Left ventricle myocardium inferior (tissue), 1 donor: ENCODE data around the gene POLR2A. TPM values are rescaled to one million over a fixed set of nuclear protein-coding genes. Genes with fewer than 3 reads are reported as not detected.

Experiments used
- DNase-seq: peaks from one replicate; pipeline ENCODE4 v3.0.0-alpha.2; 2020
- H3K27ac ChIP-seq: fragments of 200-600 bp; replicated peaks from 2 replicates; pipeline ENCODE4 v1.8.0; 2021
- H3K27me3 ChIP-seq: fragments of 200-600 bp; 2 replicates; pipeline ENCODE4 v1.8.0; 2021; ENCODE audit warnings: low read depth
- H3K36me3 ChIP-seq: fragments of 200-600 bp; 2 replicates; pipeline ENCODE4 v1.8.0; 2021
- H3K4me1 ChIP-seq: fragments of 200-600 bp; 2 replicates; pipeline ENCODE4 v1.8.0; 2021
- H3K4me3 ChIP-seq: fragments of 200-600 bp; 2 replicates; pipeline ENCODE4 v1.8.0; 2021; ENCODE audit warnings: mild to moderate bottlenecking, moderate library complexity
- H3K9me3 ChIP-seq: fragments of 200-600 bp; replicated peaks from 2 replicates; pipeline ENCODE4 v1.8.0; 2021
- intact Hi-C: fragments of 100-400 bp; cut with micrococcal nuclease; formaldehyde crosslinking; loops from one replicate; pipeline ENCODE4 v1.11.0; 2022
- total RNA-seq: library from RNA; stranded (reverse); fragmentation: NEBNext Ultra II Directional; extraction: Animal tissue kit (Norgen Biotek cat#: 25700); gene quantifications from one replicate; pipeline ENCODE4 v1.2.1, GENCODE V29; 2021
- TF ChIP-seq, protein P1 (sequence below): fragments of 200-600 bp; IDR thresholded peaks from 2 replicates; pipeline ENCODE4 v1.8.0; 2021; ENCODE audit warnings: antibody characterized with exemption, mild to moderate bottlenecking, borderline replicate concordance
- donor health status: DM: no; HTN: yes; CAD: no; lungs with severe emphysema.

The POLR2A gene
- total RNA-seq, 1 donor from 2014 or later: 38.7 TPM

DNA sequence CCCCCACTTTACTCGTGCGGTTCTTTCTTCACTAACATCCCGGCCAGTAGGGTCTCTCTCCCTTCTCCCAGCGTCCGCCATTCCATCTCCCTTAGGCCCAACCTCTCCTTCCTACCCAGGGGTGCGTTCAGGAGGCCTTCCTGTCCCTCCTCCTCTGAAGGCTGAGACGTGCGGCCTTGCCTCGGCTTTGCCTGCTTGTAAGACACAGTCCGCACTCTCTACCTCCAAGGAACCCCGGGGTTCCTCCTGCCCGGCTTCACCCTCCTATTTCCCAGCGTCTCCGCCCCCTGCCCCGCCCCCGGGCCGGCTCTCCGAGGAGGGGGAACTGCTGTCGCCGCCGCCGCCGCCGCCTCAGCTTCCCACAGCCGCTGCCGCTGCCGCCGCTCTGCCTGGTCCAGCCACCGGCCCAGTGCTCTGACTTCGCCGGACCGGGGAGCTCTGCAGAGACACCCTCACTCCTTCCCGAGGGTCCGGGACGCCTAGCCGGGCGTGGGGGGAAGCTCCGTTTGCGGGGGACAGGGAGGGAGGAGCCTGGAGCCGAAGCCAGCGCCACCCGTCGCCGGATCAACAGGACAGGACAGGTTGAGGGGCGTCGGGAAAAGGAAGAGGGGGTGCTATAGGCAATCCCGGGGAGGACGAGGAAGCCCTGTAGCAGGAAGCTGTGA is 46.1 kb upstream of the POLR2A start:
- Histone ChIP-seq H3K27ac (peak overlapping the region; percentile 75), H3K4me1 (peaks cover 64% of the 10 kb centered on the region), H3K36me3 (no peaks in the 10 kb centered on the region), H3K4me3 (peak overlapping the region; percentile 69), H3K9me3 (no peaks in the 10 kb centered on the region), H3K27me3 (peaks cover 28% of the 10 kb centered on the region)
- TF ChIP-seq, protein P1, sequence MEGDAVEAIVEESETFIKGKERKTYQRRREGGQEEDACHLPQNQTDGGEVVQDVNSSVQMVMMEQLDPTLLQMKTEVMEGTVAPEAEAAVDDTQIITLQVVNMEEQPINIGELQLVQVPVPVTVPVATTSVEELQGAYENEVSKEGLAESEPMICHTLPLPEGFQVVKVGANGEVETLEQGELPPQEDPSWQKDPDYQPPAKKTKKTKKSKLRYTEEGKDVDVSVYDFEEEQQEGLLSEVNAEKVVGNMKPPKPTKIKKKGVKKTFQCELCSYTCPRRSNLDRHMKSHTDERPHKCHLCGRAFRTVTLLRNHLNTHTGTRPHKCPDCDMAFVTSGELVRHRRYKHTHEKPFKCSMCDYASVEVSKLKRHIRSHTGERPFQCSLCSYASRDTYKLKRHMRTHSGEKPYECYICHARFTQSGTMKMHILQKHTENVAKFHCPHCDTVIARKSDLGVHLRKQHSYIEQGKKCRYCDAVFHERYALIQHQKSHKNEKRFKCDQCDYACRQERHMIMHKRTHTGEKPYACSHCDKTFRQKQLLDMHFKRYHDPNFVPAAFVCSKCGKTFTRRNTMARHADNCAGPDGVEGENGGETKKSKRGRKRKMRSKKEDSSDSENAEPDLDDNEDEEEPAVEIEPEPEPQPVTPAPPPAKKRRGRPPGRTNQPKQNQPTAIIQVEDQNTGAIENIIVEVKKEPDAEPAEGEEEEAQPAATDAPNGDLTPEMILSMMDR: no peak
- intact Hi-C loops: no loop called here
- DNase-seq: peak; percentile 78

DNA sequence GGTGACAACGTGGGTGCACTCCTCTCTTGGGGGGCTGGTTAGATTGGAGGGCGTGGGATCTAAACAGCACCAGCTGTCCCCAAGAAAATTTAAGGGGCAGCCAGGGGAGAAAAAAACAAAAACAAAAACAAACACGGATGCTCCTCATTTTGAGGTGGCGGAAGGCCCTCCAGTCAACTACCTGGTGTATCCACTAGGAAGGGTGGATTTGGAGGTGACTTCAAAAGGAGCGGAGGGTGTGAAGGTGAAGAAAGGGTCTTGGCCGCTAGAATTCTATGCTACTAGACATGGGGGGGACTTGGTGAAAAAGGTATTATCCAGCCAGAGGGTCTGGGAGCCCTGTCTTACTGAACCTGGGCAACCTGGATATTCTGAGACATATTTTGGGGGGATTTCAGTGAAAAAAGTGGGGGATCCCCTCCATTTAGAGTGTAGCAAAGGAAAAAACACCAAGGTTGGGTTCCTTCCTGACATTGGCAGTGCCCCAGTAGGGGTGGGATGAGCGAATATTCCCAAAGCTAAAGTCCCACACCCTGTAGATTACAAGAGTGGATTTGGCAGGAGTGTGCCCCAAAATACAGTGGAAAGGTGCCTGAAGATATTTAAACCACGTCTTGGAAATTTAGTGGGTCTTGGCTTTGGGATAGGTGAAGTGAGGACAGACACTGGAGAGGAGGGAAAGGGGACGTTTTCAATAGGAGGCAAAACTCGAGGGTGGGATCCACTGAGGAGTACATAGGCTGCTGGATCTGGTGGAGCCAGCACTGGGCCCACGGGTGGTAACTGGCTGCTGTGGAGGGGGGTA is 45.3 kb upstream of the POLR2A start:
- no peak for DNase-seq
- Histone ChIP-seq H3K4me3 (peak overlapping the region; percentile 69), H3K27me3 (peaks cover 28% of the 10 kb centered on the region), H3K4me1 (peaks cover 64% of the 10 kb centered on the region), H3K27ac (peak overlapping the region; percentile 75), H3K9me3 (no peaks in the 10 kb centered on the region), H3K36me3 (no peaks in the 10 kb centered on the region)
- TF ChIP-seq, protein P1: no peak
- intact Hi-C loops: no loop called here

DNA sequence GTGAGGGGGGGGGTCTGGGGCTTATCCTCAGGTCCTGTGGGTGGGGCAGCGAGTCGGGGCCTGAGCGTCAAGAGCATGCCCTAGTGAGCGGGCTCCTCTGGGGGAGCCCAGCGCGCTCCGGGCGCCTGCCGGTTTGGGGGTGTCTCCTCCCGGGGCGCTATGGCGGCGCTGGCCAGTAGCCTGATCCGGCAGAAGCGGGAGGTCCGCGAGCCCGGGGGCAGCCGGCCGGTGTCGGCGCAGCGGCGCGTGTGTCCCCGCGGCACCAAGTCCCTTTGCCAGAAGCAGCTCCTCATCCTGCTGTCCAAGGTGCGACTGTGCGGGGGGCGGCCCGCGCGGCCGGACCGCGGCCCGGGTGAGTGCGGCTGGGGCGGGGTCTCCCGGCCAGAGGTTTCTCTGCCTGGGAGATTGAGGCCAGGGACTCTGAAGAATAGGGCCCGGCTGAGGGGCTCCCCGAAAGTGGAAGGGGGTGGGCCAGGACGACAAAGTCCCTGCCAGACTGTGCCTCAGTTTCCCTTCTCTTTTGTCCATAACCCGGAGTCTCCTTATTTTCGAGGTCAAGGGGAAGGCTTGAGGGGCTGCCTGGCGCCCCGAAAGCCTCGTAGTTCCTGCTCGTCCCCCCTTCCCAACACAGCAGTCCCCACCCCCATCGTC is 44.6 kb upstream of the POLR2A start, which contains the start of gene FGF11:
Gene FGF11, plus strand, starts transcription at position 51 of the 651 bp plus-strand sequence. Its CDS starts 109 bp downstream, at position 160.
- Histone ChIP-seq H3K36me3 (no peaks in the 10 kb centered on the region), H3K4me1 (peaks cover 67% of the 10 kb centered on the region), H3K4me3 (peak within 1 kb of the TSS; percentile 69), H3K9me3 (no peaks in the 10 kb centered on the region), H3K27me3 (peaks cover 28% of the 10 kb centered on the region), H3K27ac (peak within 1 kb of the TSS; percentile 82)
- no peak for DNase-seq
- intact Hi-C loops: no loop called here
- TF ChIP-seq, protein P1: no peak

DNA sequence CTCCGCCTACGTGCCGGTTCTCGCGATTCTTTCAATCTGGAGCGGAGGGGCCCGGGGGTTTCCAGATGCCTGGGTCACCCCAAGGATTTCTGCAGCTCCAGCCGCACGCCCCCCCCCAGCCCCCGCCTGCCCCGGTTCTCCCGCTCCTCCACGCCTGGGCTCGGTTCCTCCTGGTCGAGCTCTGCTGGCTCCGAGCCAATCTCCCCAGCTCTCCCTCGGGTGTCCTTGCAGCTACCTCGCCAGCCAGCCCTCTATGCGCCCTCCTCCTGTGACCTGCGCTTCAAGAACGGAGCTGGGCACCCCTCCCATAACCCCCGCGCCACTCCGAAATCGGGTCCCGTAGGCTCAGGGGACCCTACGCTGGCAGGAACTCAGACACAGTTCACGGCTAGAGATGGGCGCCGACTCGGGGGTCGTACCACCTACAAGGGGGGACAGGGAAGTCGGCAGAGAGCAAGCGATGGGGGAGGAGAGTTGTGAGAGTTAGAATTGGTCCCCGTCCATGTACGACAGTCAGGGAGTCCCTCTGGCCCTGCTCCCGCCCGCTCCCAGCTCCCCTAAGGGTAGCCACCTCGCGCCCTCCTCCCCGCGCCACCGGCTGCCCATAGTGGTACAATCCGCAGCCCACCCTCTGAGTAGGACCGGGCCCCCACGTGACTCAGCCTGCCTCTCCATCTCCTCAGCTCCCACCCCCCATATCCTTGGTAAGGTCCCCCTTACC is 43.9 kb upstream of the POLR2A start:
- H3K4me1 ChIP-seq: peaks cover 68% of the 10 kb centered on the region
- H3K36me3 ChIP-seq: no peaks in the 10 kb centered on the region
- TF ChIP-seq, protein P1: no peak
- peaks cover 34% of the 10 kb centered on the region for H3K27me3 ChIP-seq
- no peaks in the 10 kb centered on the region for H3K9me3 ChIP-seq
- peak; percentile 71 for DNase-seq
- H3K27ac ChIP-seq: peak overlapping the region; percentile 82
- H3K4me3 ChIP-seq: peak overlapping the region; percentile 69
- intact Hi-C loops: no loop called here

DNA sequence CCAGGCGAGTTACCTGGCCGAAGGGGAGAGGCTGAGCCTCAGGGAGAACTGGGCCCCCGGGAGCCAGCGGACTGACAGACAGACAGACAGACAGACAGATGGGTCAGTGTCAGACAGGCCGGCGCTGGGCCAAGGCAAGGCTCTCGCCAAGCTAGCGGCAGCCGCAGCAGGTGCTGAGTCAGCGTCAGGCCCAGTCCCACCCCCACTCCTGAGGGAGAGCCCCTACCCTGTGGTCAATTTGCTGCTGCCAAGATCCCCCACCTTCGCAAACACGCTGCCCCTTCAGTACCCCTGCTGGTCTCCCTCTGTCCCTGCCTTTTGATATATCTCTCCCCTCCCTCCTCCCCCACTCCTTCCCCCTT is 43.4 kb upstream of the POLR2A start:
- H3K4me3 ChIP-seq: peak overlapping the region; percentile 69
- peaks cover 68% of the 10 kb centered on the region for H3K4me1 ChIP-seq
- peaks cover 39% of the 10 kb centered on the region for H3K27me3 ChIP-seq
- intact Hi-C loops: no loop called here
- no peaks in the 10 kb centered on the region for H3K9me3 ChIP-seq
- TF ChIP-seq, protein P1: no peak
- peak; percentile 60 for DNase-seq
- H3K27ac ChIP-seq: peak overlapping the region; percentile 82
- H3K36me3 ChIP-seq: no peaks in the 10 kb centered on the region
